Esophagus muscularis mucosa (tissue), 4 donors: ENCODE measurements around the gene DGKQ.
"Not testable (repeated sequence)": the region's sequence is repeated elsewhere in the genome, so short reads cannot be mapped to it uniquely, and the experiment has no call there.

Source experiments
- EP300 ChIP-seq: sonication (generic); formaldehyde crosslinking; IDR thresholded peaks from one replicate; pipeline ENCODE4 v1.6.1; 2017; ENCODE audit warnings: antibody characterized with exemption
- POLR2A ChIP-seq: fragments of 450-650 bp; IDR thresholded peaks from one replicate; pipeline ENCODE4 v1.6.1; 2017; ENCODE audit warnings: antibody characterized with exemption, moderate library complexity, mild to moderate bottlenecking, low read depth
- POLR2AphosphoS5 ChIP-seq, 2 donors: sonication (generic); formaldehyde crosslinking; IDR thresholded peaks; one replicate each; pipeline ENCODE4 v1.6.1; 2017; ENCODE audit warnings: antibody characterized with exemption in 2 of 2
- TF ChIP-seq, protein P1 (sequence below), 3 experiments: fragments of 200-600 bp in 2 of 3; fragments of 450-650 bp in 1 of 3; sonication (generic) in 2 of 3; IDR thresholded peaks; one replicate each; pipeline ENCODE4 v1.5.1; 2017 to 2019; ENCODE audit warnings: antibody characterized with exemption in 3 of 3, mild to moderate bottlenecking in 2 of 3, moderate library complexity in 1 of 3

- TF ChIP-seq EP300; POLR2A; POLR2AphosphoS5 (IDR thresholded peaks at IDR 0.05): not testable (repeated sequence)
- TF ChIP-seq, protein P1, sequence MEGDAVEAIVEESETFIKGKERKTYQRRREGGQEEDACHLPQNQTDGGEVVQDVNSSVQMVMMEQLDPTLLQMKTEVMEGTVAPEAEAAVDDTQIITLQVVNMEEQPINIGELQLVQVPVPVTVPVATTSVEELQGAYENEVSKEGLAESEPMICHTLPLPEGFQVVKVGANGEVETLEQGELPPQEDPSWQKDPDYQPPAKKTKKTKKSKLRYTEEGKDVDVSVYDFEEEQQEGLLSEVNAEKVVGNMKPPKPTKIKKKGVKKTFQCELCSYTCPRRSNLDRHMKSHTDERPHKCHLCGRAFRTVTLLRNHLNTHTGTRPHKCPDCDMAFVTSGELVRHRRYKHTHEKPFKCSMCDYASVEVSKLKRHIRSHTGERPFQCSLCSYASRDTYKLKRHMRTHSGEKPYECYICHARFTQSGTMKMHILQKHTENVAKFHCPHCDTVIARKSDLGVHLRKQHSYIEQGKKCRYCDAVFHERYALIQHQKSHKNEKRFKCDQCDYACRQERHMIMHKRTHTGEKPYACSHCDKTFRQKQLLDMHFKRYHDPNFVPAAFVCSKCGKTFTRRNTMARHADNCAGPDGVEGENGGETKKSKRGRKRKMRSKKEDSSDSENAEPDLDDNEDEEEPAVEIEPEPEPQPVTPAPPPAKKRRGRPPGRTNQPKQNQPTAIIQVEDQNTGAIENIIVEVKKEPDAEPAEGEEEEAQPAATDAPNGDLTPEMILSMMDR (IDR thresholded peaks at IDR 0.05): not testable (repeated sequence)
Observed at GRCh38 chr4:927566-927965, 45.8 kb downstream of the DGKQ start.
